Liver (tissue), 9 donors: Measurements from ENCODE around the gene GHRL. TPM values are rescaled to one million over a fixed set of nuclear protein-coding genes. Genes with fewer than 3 reads are reported as not detected.

Experiments
- DNase-seq: peaks from one replicate; pipeline ENCODE4 v3.0.0-alpha.2; 2017; ENCODE audit warnings: low spot score
- H3K27ac ChIP-seq, 2 donors: one replicate each; pipeline ENCODE4 v1.7.0; 2013; ENCODE audit warnings: inconsistent platforms in 2 of 2, low read length in 2 of 2, control low read depth in 1 of 2, low read depth in 1 of 2, mild to moderate bottlenecking in 1 of 2
- H3K27me3 ChIP-seq, 4 donors: one replicate each; pipeline versions ENCODE4 v1.6.1 to v1.7.0; 2013; ENCODE audit warnings: low read length in 3 of 4, inconsistent platforms in 1 of 4, mild to moderate bottlenecking in 1 of 4, moderate library complexity in 1 of 4; ENCODE audit not compliant: control insufficient read depth in 4 of 4, insufficient read depth in 4 of 4
- H3K36me3 ChIP-seq, 4 donors: one replicate each; pipeline versions ENCODE4 v1.6.1 to v1.7.0; 2013; ENCODE audit warnings: low read length in 3 of 4, mild to moderate bottlenecking in 3 of 4, low read depth in 1 of 4, moderate library complexity in 1 of 4; ENCODE audit not compliant: control insufficient read depth in 4 of 4, insufficient read depth in 3 of 4
- H3K4me1 ChIP-seq, 4 donors: one replicate each; pipeline versions ENCODE4 v1.6.1 to v1.7.0; 2013; ENCODE audit warnings: low read length in 3 of 4, mild to moderate bottlenecking in 3 of 4, moderate library complexity in 1 of 4; ENCODE audit not compliant: control insufficient read depth in 4 of 4, insufficient read depth in 4 of 4
- H3K4me3 ChIP-seq, 3 donors: one replicate each; pipeline versions ENCODE4 v1.6.1 to v1.7.0; 2013; ENCODE audit warnings: low read length in 3 of 3, control low read depth in 1 of 3, low read depth in 1 of 3, mild to moderate bottlenecking in 1 of 3
- H3K9ac ChIP-seq, 2 donors: one replicate each; pipeline ENCODE4 v1.7.0; 2013; ENCODE audit warnings: low read length in 2 of 2, mild to moderate bottlenecking in 2 of 2, moderate library complexity in 2 of 2, control low read depth in 1 of 2, low read depth in 1 of 2
- H3K9me3 ChIP-seq, 4 donors: one replicate each; pipeline versions ENCODE4 v1.6.1 to v1.7.0; 2013; ENCODE audit warnings: low read length in 3 of 4; ENCODE audit not compliant: control insufficient read depth in 4 of 4
- EGR1 ChIP-seq, 2 donors: IDR thresholded peaks; 2 replicates each; pipeline ENCODE4 v1.6.1; 2016 to 2018; ENCODE audit warnings: antibody characterized with exemption in 2 of 2, low read depth in 2 of 2
- FOXA1 ChIP-seq: IDR thresholded peaks from 2 replicates; pipeline ENCODE4 v1.6.1; 2016; ENCODE audit warnings: antibody characterized with exemption
- FOXA2 ChIP-seq: IDR thresholded peaks from 2 replicates; pipeline ENCODE4 v1.6.1; 2016; ENCODE audit warnings: antibody characterized with exemption
- GABPA ChIP-seq, 2 donors: IDR thresholded peaks in 1 of 2; conservative IDR thresholded peaks in 1 of 2; 2 replicates each; pipeline ENCODE4 v1.6.1; 2016; ENCODE audit warnings: antibody characterized with exemption in 2 of 2, mild to moderate bottlenecking in 1 of 2, moderate library complexity in 1 of 2
- HNF4G ChIP-seq: IDR thresholded peaks from 2 replicates; pipeline ENCODE4 v1.6.1; 2016; ENCODE audit warnings: antibody characterized with exemption
- NR2F2 ChIP-seq: IDR thresholded peaks from 2 replicates; pipeline ENCODE4 v1.6.1; 2016; ENCODE audit warnings: antibody characterized with exemption
- RAD21 ChIP-seq, 2 donors: IDR thresholded peaks; 2 replicates each; pipeline ENCODE4 v1.6.1; 2016; ENCODE audit warnings: antibody characterized with exemption in 2 of 2, mild to moderate bottlenecking in 2 of 2
- RXRA ChIP-seq, 2 donors: IDR thresholded peaks; 2 replicates each; pipeline ENCODE4 v1.6.1; 2017 to 2018; ENCODE audit warnings: antibody characterized with exemption in 2 of 2, mild to moderate bottlenecking in 1 of 2
- SP1 ChIP-seq: IDR thresholded peaks from 2 replicates; pipeline ENCODE4 v1.6.1; 2018; ENCODE audit warnings: antibody characterized with exemption, mild to moderate bottlenecking
- YY1 ChIP-seq: IDR thresholded peaks from 2 replicates; pipeline ENCODE4 v1.6.1; 2016; ENCODE audit warnings: antibody characterized with exemption, mild to moderate bottlenecking
- ZBTB33 ChIP-seq: IDR thresholded peaks from 2 replicates; pipeline ENCODE4 v1.6.1; 2016; ENCODE audit warnings: antibody characterized with exemption
- WGBS: extraction: QIAGEN DNeasy Blood & Tissue Kit; methylation state at CpG from one replicate; pipeline ENCODE4 v1.1.7; 2013; 5-methylcytosine and 5-hydroxymethylcytosine counted together
- polyA plus RNA-seq, 2 donors: library from polyadenylated mRNA; stranded (reverse) in 1 of 2; unstranded in 1 of 2; fragments of 200-250 nt in 1 of 2; fragments of >200 nt in 1 of 2; fragmentation: Nextera tagmentation in 1 of 2; extraction: Ambion mirVana in 1 of 2; gene quantifications; one replicate each; pipeline versions ENCODE4 v1.2.1 to v1.2.3, GENCODE V29; 2013 to 2015
- total RNA-seq, 2 donors: library from RNA; depleted of rRNA; stranded (reverse); fragments of >200 nt; gene quantifications; one replicate each; pipeline ENCODE4 v1.2.3, GENCODE V29; 2014
- TF ChIP-seq, protein P1 (sequence below): fragments of 150-350 bp; IDR thresholded peaks from 2 replicates; pipeline ENCODE4 v1.5.1; 2017; ENCODE audit warnings: improper control_type of control experiment, low read depth, low read length; ENCODE audit not compliant: missing input control
- donor health status: healthy.
- donor health status: healthy.
- donor health status: healthy.
- donor health status: healthy.
- donor health status: healthy.

Gene GHRL
- total and polyA plus RNA-seq, 4 donors = 0.08 to 1.3 (median 0.27) TPM

DNA sequence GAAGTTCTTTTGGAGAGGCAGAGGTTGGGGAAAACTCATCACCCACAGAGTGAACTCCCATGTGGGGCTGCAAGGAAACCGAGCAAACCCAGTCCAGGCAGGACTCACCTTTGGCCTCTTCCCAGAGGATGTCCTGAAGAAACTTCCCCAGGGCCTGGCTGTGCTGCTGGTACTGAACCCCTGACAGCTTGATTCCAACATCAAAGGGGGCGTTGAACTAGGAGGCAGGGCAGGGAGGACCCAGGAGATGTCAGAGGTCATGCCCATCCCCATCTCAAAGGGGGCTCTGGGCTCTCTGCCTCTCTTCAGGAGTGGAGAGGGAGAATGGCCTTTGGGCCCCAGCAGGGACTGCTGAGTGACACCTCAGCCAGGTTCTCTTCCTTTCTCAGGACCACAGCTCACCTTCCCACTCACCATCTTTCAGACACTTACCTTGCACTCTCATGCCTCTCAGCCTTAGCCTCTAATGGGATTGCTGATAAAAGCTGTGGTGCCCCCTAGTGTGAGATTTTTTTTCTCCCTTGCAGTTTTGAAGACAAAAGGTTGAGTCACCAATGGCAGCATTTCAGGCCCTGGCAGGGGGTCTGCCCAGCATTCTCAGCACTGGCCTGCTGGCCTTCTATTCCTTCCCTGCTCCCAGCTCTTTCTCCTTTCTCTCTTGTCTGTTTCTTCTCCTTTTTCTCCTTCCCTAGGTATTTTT is 6.0 kb downstream of the GHRL start:
- Histone ChIP-seq H3K4me3 (no peak overlapping the region), H3K4me1 (no peaks in the 10 kb centered on the region), H3K36me3 (peaks cover 0 to 17% (median 7%) of the 10 kb centered on the region in 4 donors), H3K27me3 (no peaks in the 10 kb centered on the region), H3K9ac (no peak overlapping the region), H3K27ac (no peak overlapping the region), H3K9me3 (no peaks in the 10 kb centered on the region)
- TF ChIP-seq RAD21 (IDR thresholded peaks at IDR 0.05) = peak in 1 of 2 donors; percentile 59
- TF ChIP-seq, protein P1, sequence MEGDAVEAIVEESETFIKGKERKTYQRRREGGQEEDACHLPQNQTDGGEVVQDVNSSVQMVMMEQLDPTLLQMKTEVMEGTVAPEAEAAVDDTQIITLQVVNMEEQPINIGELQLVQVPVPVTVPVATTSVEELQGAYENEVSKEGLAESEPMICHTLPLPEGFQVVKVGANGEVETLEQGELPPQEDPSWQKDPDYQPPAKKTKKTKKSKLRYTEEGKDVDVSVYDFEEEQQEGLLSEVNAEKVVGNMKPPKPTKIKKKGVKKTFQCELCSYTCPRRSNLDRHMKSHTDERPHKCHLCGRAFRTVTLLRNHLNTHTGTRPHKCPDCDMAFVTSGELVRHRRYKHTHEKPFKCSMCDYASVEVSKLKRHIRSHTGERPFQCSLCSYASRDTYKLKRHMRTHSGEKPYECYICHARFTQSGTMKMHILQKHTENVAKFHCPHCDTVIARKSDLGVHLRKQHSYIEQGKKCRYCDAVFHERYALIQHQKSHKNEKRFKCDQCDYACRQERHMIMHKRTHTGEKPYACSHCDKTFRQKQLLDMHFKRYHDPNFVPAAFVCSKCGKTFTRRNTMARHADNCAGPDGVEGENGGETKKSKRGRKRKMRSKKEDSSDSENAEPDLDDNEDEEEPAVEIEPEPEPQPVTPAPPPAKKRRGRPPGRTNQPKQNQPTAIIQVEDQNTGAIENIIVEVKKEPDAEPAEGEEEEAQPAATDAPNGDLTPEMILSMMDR = peak; percentile 23
- TF ChIP-seq YY1 = no peak
- TF ChIP-seq NR2F2 = no peak
- WGBS = 89% methylated on average over 2 of the region's 2 CpGs
- no peak for DNase-seq

- Histone ChIP-seq H3K27me3 (no peaks in the 10 kb centered on the region), H3K4me3 (no peak overlapping the region), H3K9ac (no peak overlapping the region), H3K4me1 (no peaks in the 10 kb centered on the region), H3K36me3 (peaks cover 0 to 17% (median 7%) of the 10 kb centered on the region in 4 donors), H3K27ac (no peak overlapping the region), H3K9me3 (no peaks in the 10 kb centered on the region)
- TF ChIP-seq FOXA2 (no peak), FOXA1 (no peak), NR2F2 (no peak), EGR1 (IDR thresholded peaks at IDR 0.05; ENCODE audit: low read depth in 2 of 2) (no peak), GABPA (IDR thresholded peaks at IDR 0.05 in 1 of 2, conservative IDR thresholded peaks at IDR 0.05 in 1 of 2) (no peak), RAD21 (IDR thresholded peaks at IDR 0.05) (no peak), HNF4G (no peak), RXRA (IDR thresholded peaks at IDR 0.05) (no peak), SP1 (no peak), ZBTB33 (no peak)
- TF ChIP-seq, protein P1 = no peak
- 94% methylated on average over 5 of the region's 5 CpGs for WGBS
- DNase-seq = no peak
Measured at GRCh38 chr3:10286133-10286524, 6.6 kb downstream of the GHRL start.
